H9 (cell line): ENCODE data around the gene FGD6. TPM values are rescaled to one million over a fixed set of nuclear protein-coding genes. Genes with fewer than 3 reads are reported as not detected.

Source experiments
- DNase-seq: peaks from one replicate; pipeline ENCODE4 v3.0.0-alpha.2; 2017
- H2AFZ ChIP-seq: one replicate; pipeline ENCODE4 v1.6.1; 2013; ENCODE audit warnings: mild to moderate bottlenecking, low read length, control low read depth, moderate library complexity
- H2AK5ac ChIP-seq: 2 replicates; pipeline ENCODE4 v1.6.1; 2013; ENCODE audit warnings: low read length, control low read depth, mixed read lengths; ENCODE audit not compliant: insufficient read length
- H2BK120ac ChIP-seq: one replicate; pipeline ENCODE4 v1.6.1; 2013; ENCODE audit warnings: low read depth, mild to moderate bottlenecking, low read length, control low read depth, inconsistent platforms; ENCODE audit not compliant: poor library complexity, severe bottlenecking
- H2BK12ac ChIP-seq: 2 replicates; pipeline ENCODE4 v1.6.1; 2013; ENCODE audit warnings: low read length, control low read depth, mixed read lengths, low read depth; ENCODE audit not compliant: insufficient read length
- H2BK15ac ChIP-seq: 2 replicates; pipeline ENCODE4 v1.6.1; 2013; ENCODE audit warnings: low read depth, low read length, control low read depth
- H2BK20ac ChIP-seq: one replicate; pipeline ENCODE4 v1.6.1; 2013; ENCODE audit warnings: low read depth, mild to moderate bottlenecking, low read length, control low read depth, inconsistent platforms; ENCODE audit not compliant: poor library complexity, severe bottlenecking
- H2BK5ac ChIP-seq: 2 replicates; pipeline ENCODE4 v1.6.1; 2013; ENCODE audit warnings: low read length, control low read depth, mixed read lengths; ENCODE audit not compliant: insufficient read length
- H3K14ac ChIP-seq: 2 replicates; pipeline ENCODE4 v1.6.1; 2013; ENCODE audit warnings: low read length, control low read depth; ENCODE audit not compliant: insufficient read depth
- H3K18ac ChIP-seq: 2 replicates; pipeline ENCODE4 v1.6.1; 2013; ENCODE audit warnings: low read depth, mild to moderate bottlenecking, mixed read lengths, low read length, control low read depth; ENCODE audit not compliant: insufficient read length
- H3K23ac ChIP-seq: 2 replicates; pipeline ENCODE4 v1.6.1; 2013; ENCODE audit warnings: low read length, control low read depth, mixed read lengths, low read depth; ENCODE audit not compliant: insufficient read length
- H3K23me2 ChIP-seq: 2 replicates; pipeline ENCODE4 v1.6.1; 2013; ENCODE audit warnings: low read depth, mild to moderate bottlenecking, mixed read lengths, low read length, control low read depth; ENCODE audit not compliant: insufficient read length, poor library complexity, severe bottlenecking
- H3K27ac ChIP-seq: 2 replicates; pipeline ENCODE4 v1.5.1; 2013; ENCODE audit warnings: low read length, control low read depth, mixed read lengths, low read depth; ENCODE audit not compliant: insufficient read length
- H3K27me3 ChIP-seq: 2 replicates; pipeline ENCODE4 v1.6.1; 2013; ENCODE audit warnings: low read length, control low read depth, inconsistent platforms; ENCODE audit not compliant: insufficient read depth
- H3K4ac ChIP-seq: 2 replicates; pipeline ENCODE4 v1.6.1; 2013; ENCODE audit warnings: low read depth, mild to moderate bottlenecking, control low read depth, inconsistent platforms, low read length, moderate library complexity
- H3K4me1 ChIP-seq: 2 replicates; pipeline ENCODE4 v1.6.1; 2013; ENCODE audit warnings: low read length, control low read depth, inconsistent platforms; ENCODE audit not compliant: insufficient read depth
- H3K4me2 ChIP-seq: 2 replicates; pipeline ENCODE4 v1.6.1; 2013; ENCODE audit warnings: low read length, control low read depth, mixed read lengths; ENCODE audit not compliant: insufficient read length, insufficient read depth
- H3K56ac ChIP-seq: 2 replicates; pipeline ENCODE4 v1.6.1; 2013; ENCODE audit warnings: low read depth, mild to moderate bottlenecking, mixed read lengths, low read length, control low read depth; ENCODE audit not compliant: insufficient read length
- H3K79me1 ChIP-seq: 2 replicates; pipeline ENCODE4 v1.6.1; 2013; ENCODE audit warnings: low read depth, mild to moderate bottlenecking, moderate library complexity, low read length, control low read depth, inconsistent platforms; ENCODE audit not compliant: insufficient read depth, poor library complexity, severe bottlenecking
- H3K79me2 ChIP-seq: 2 replicates; pipeline ENCODE4 v1.6.1; 2013; ENCODE audit warnings: low read length, control low read depth, inconsistent platforms; ENCODE audit not compliant: insufficient read depth
- H3K9ac ChIP-seq: 2 replicates; pipeline ENCODE4 v1.6.1; 2013; ENCODE audit warnings: low read length, control low read depth, mixed read lengths; ENCODE audit not compliant: insufficient read length; ENCODE audit errors: extremely low read depth
- H3K9me3 ChIP-seq: one replicate; pipeline ENCODE4 v1.6.1; 2013; ENCODE audit warnings: low read depth, low read length, inconsistent platforms; ENCODE audit not compliant: control insufficient read depth
- H3T11ph ChIP-seq: one replicate; pipeline ENCODE4 v1.6.1; 2013; ENCODE audit warnings: mild to moderate bottlenecking, low read length, control low read depth, inconsistent platforms
- H4K20me1 ChIP-seq: one replicate; pipeline ENCODE4 v1.6.1; 2013; ENCODE audit not compliant: control insufficient read depth, insufficient read length, insufficient read depth
- H4K5ac ChIP-seq: 2 replicates; pipeline ENCODE4 v1.6.1; 2013; ENCODE audit warnings: low read depth, mild to moderate bottlenecking, mixed read lengths, low read length, control low read depth; ENCODE audit not compliant: insufficient read length
- H4K8ac ChIP-seq: replicated peaks from 2 replicates; pipeline ENCODE4 v1.6.1; 2013; ENCODE audit warnings: low read length, control low read depth, mixed read lengths, low read depth; ENCODE audit not compliant: insufficient read length
- H4K91ac ChIP-seq: 2 replicates; pipeline ENCODE4 v1.6.1; 2013; ENCODE audit warnings: low read depth, mild to moderate bottlenecking, moderate library complexity, mixed read lengths, low read length, control low read depth; ENCODE audit not compliant: insufficient read length
- H3K27ac Mint-ChIP-seq, 3 experiments: 2 replicates in 2 of 3; 3 replicates in 1 of 3; pipeline ENCODE4 v1.8.0; 2020 to 2021; ENCODE audit warnings: mixed read lengths in 3 of 3, mild to moderate bottlenecking in 1 of 3, moderate library complexity in 1 of 3
- H3K27me3 Mint-ChIP-seq: 2 replicates; pipeline ENCODE4 v1.8.0; 2021; ENCODE audit warnings: low read depth, mild to moderate bottlenecking, moderate library complexity, mixed read lengths
- H3K36me3 Mint-ChIP-seq, 3 experiments: 2 replicates in 2 of 3; 3 replicates in 1 of 3; pipeline ENCODE4 v1.8.0; 2020 to 2021; ENCODE audit warnings: low read depth in 3 of 3, mixed read lengths in 3 of 3; ENCODE audit not compliant: insufficient read depth in 1 of 3
- H3K4me1 Mint-ChIP-seq, 2 experiments: 2 replicates each; pipeline ENCODE4 v1.8.0; 2020; ENCODE audit warnings: mixed read lengths in 2 of 2
- H3K4me3 Mint-ChIP-seq, 2 experiments: 2 replicates in 1 of 2; 3 replicates in 1 of 2; pipeline ENCODE4 v1.8.0; 2020 to 2021; ENCODE audit warnings: mild to moderate bottlenecking in 2 of 2, mixed read lengths in 2 of 2, moderate library complexity in 1 of 2
- H3K9me3 Mint-ChIP-seq, 2 experiments: 2 replicates in 1 of 2; 3 replicates in 1 of 2; pipeline ENCODE4 v1.8.0; 2020; ENCODE audit warnings: mild to moderate bottlenecking in 2 of 2, mixed read lengths in 2 of 2, moderate library complexity in 1 of 2
- CTCF ChIP-seq: fragments of 200-600 bp; sonication (generic); conservative IDR thresholded peaks from 3 replicates; pipeline ENCODE4 v1.8.0; 2021; ENCODE audit warnings: antibody characterized with exemption, mild to moderate bottlenecking
- WGBS: extraction: QIAGEN DNeasy Blood & Tissue Kit; methylation state at CpG from one replicate; pipeline ENCODE4 v1.1.7; 2013; ENCODE audit warnings: missing lambda C conversion rate, low lambda C conversion rate, mixed read lengths; ENCODE audit not compliant: insufficient read length; ENCODE audit errors: extremely low coverage; 5-methylcytosine and 5-hydroxymethylcytosine counted together
- total RNA-seq: library from RNA; stranded (reverse); gene quantifications from 2 replicates; pipeline ENCODE4 v1.2.1, GENCODE V29; 2021

FGD6 gene
- total RNA-seq, 1 experiment from 2014 or later, result 39.5 TPM

GRCh38 chr12:95218150-95219133 is 1.2 kb upstream of the FGD6 start:
- Histone ChIP-seq H3K9me3 (no peaks in the 10 kb centered on the region), H3K18ac (peak overlapping the region; percentile 91), H3K23me2 (peaks cover 9% of the 10 kb centered on the region), H4K91ac (no peak overlapping the region), H2BK20ac (no peak overlapping the region), H2BK120ac (no peak overlapping the region), H4K5ac (no peak overlapping the region), H3K14ac (peak overlapping the region; percentile 76; the same call in 1 of the 2 replicates), H3K4me2 (peak overlapping the region; percentile 79), H2BK12ac (no peak overlapping the region), H3K79me1 (no peaks in the 10 kb centered on the region), H3K4ac (no peak overlapping the region), H3K56ac (no peak overlapping the region), H3K4me1 (no peaks in the 10 kb centered on the region), H3K23ac (no peak overlapping the region), H2BK15ac (no peak overlapping the region), H2BK5ac (no peak overlapping the region), H2AFZ (no peak overlapping the region), H3K9ac (peak overlapping the region; percentile 92), H3K27ac (peak overlapping the region; percentile 33), H3K27me3 (no peaks in the 10 kb centered on the region), H3K79me2 (peaks cover 36% of the 10 kb centered on the region; the same call in 1 of the 2 replicates), H2AK5ac (no peak overlapping the region), H3T11ph (no peak overlapping the region), H4K8ac (no peak overlapping the region), H4K20me1 (no peaks in the 10 kb centered on the region)
- H3K4me3 Mint-ChIP-seq, result peak overlapping the region; percentile 82 to 94
- WGBS, result no CpG with 5 or more reads among the region's 35 CpGs
- peak overlapping the region; percentile 97 to 98 (median 97) for H3K27ac Mint-ChIP-seq
- no peak for TF ChIP-seq CTCF
- peaks cover 43 to 50% of the 10 kb centered on the region in 2 experiments for H3K4me1 Mint-ChIP-seq
- no peak for DNase-seq
- no peaks in the 10 kb centered on the region for H3K27me3 Mint-ChIP-seq
- no peaks in the 10 kb centered on the region for H3K9me3 Mint-ChIP-seq
- H3K36me3 Mint-ChIP-seq, result peaks cover 3 to 12% (median 9%) of the 10 kb centered on the region in 3 experiments; a peak in 6 of 7 replicates
